Subcutaneous preadipocyte (primary cell): ENCODE measurements around the gene TFR2. TPM values are rescaled to one million over a fixed set of nuclear protein-coding genes. Genes with fewer than 3 reads are reported as not detected.

Experiments used
- small RNA-seq: library from RNA; depleted of rRNA; stranded (forward); fragments of <200 nt; gene quantifications from one replicate; pipeline ENCODE3, GENCODE V24; 2012
- total RNA-seq: library from RNA; depleted of rRNA; stranded (reverse); fragments of >200 nt; gene quantifications from 2 replicates; pipeline ENCODE4 v1.2.3, GENCODE V29; 2012

The TFR2 gene
- under 0.01 and 0.20 TPM in 2 replicates for total RNA-seq

GRCh38 chr7:100641463-100641859 lies at the start of gene TFR2:
TSS of gene TFR2 (minus strand) at chr7:100641552. CDS start at chr7:100641509, 43 bp downstream.

DNA sequence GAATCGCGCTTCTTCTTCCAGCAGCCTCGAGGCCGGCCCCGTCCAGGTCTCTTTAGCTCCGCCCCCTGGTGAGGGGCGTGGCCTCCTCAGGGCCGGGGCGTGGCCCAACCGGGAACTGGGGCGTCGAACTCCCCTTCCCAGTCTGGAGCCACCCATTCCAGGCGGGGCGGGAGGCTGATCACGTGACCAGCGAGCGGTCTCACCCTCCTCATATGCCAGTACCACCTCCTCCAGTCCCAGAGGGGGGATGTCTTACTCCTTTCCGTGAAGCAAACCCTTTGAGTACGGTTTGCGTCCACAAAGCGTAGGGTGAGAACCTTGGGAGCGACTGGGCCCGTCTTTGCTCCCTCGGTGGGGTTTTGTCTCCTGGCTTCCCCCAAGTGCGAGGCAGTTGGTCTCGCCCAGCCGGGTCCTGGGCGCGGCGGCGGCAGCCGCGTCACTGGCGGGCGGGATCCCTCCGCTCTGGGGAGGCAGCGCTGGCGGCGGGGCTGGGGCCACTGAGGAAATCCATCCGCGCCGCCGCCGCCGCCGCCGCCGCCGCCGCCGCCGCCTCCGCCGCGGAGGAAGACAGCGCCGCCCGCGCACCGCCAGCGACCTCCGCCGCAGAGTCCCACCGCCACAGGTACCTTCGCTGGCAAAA lies 32.1 kb upstream of the TFR2 start, which contains the start of gene GNB2:
TSS of gene GNB2 (plus strand) at position 439 of the 640 bp plus-strand sequence. CDS start 2,526 bp downstream, outside the sequence.

GRCh38 chr7:100655908-100656674 lies 14.7 kb upstream of the TFR2 start, which contains the start of gene ACTL6B:
TSS of gene ACTL6B (minus strand) at chr7:100656448. CDS start at chr7:100656354, 94 bp downstream.

GRCh38 chr7:100611983-100612729 lies 29.2 kb downstream of the TFR2 start, which contains the start of gene MOSPD3:
TSS of gene MOSPD3 (plus strand) at chr7:100612540. CDS start at chr7:100612792, 252 bp downstream.

DNA sequence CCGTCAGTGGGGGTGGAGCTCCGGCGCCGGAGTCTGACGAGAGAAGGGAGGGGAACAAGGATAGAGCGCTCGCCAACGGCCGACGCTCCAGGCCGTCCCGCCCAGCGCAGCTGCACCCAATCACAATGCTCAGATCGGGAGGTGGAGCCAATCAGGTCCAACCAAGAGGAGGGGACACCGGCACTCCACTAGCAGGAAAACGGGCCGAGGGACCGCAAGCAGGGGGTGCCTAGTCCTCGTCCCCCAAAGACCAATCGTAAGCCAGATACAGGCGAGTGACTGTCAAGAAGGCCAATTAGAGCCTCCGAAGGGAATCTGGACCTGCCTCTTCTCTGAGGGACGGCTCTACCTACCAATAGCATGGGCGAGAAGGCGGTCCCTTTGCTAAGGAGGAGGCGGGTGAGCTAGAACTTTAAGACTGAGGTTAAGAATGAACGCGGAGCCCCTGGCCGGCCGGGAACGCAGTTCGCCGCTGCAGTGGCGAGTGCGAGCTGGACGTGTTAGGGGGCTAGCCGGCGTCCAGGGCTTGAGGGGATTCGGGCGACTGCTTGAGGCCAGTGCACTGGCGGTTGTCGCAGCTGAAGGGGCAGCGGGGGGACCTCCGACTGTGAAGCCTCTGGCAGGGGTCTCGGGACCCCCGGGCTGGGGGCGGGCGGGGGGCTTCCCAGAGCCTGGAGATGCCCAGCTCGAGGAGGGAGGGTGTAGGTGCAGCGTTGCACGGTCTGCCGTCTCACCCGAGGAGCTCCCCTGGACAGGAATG lies 54.9 kb downstream of the TFR2 start, which contains the start of gene FBXO24:
TSS of gene FBXO24 (plus strand) at position 63 of the 760 bp plus-strand sequence. CDS start at position 361, 298 bp downstream.

DNA sequence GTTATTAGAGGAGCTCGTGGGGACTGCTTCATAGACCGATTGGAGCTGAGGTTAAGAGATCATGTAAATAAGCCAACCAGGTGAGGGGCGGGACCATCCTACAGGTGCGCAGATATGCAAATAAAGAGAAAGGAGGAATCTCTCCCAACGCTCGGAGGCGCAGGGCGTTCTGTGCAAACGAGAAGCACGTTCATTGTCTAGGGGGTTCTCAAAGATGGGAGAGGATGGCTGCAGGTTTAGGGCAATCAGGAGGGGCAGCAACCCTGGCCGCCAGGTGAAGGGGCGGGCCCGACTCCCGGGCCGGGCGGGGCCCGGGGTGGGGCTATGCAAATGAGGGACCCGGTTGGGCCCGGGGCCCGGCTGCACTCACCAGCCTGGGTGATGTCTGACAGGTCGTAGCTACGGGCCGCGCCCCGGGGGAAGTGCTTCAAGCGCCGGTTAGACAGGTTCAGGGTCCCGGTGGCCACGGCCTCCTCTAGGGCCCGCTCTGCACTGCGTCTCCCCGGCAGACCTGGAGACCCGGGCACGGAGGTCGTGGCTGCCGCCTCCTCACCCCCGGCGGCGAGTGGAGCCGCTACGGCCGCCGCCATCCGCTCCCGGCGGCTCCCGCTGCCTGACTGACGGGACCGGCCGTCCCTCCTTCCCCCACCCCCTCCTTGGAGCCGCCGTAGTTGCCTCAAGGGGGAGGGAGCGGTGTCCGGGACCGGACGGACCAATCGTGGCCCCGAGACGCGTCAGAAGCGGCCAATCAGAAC lies 55.7 kb downstream of the TFR2 start, which contains the start of gene LRCH4:
TSS of gene LRCH4 (minus strand) at position 619 of the 755 bp plus-strand sequence. CDS start at position 590, 29 bp downstream.

DNA sequence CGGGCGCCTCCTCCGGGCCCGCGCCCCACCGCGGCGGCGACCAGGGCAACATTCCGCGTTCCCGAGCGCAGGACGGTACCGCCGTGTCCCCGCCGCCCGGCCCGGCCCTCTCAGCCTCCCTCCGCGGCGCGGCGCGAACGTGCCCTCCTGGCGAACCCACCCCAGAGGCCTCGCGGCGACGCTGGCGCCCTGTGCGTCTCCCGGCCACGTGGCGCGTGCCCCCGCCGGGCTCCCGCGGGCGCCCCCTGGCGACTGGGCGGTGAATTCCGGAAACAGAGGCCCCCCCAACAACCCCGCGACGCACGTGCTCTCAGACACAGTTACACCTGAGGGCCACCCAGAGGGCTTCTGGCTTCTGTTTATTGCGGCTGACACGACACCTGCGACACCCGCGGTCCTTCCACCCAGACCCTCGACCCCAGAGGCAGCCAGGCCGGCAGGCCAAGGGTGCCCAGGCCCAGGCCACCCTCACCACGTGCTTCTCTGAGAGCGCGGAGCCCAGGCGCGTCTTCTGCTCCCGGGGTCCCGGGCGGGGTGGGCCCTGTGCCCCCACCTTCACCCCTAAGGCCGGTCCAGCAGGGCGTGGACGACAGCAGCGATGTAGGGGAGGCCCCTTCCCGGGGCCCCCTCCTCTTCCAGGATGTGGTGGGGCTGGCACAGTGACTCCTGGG lies 67.5 kb downstream of the TFR2 start, which contains the start of gene SAP25:
TSS of gene SAP25 (minus strand) at position 210 of the 671 bp plus-strand sequence. CDS start at position 52, 158 bp downstream.

Small RNA genes lying within 50 kb of the gene (small RNA-seq; reads per million reads assigned to genes)
- gene SAP25, result not detected

Other genes with a start within 250 kb of the TFR2 start
- 0.59 and 1.5 TPM in 2 replicates for gene ZCWPW1, start 212.8 kb downstream of the TFR2 start, total RNA-seq
- 36.4 and 56.1 TPM in 2 replicates for gene MEPCE, start 211.7 kb downstream of the TFR2 start, total RNA-seq
- gene PPP1R35, start 205.1 kb downstream of the TFR2 start, total RNA-seq, result 10.7 and 19.2 TPM in 2 replicates
- 0.37 and 0.78 TPM in 2 replicates for gene SPACDR, start 177.3 kb downstream of the TFR2 start, total RNA-seq
- gene TSC22D4, start 162.3 kb downstream of the TFR2 start, total RNA-seq, result 27.9 and 45.0 TPM in 2 replicates
- gene NYAP1, start 157.6 kb downstream of the TFR2 start, total RNA-seq, result 1.5 and 2.0 TPM in 2 replicates
- gene AGFG2, start 102.3 kb downstream of the TFR2 start, total RNA-seq, result 8.8 and 19.4 TPM in 2 replicates
- gene SAP25, start 67.7 kb downstream of the TFR2 start, total RNA-seq, result 0.20 TPM in 1 of 2 replicates, not detected in the other
- gene LRCH4, start 55.4 kb downstream of the TFR2 start, total RNA-seq, result 8.5 and 11.9 TPM in 2 replicates
- gene FBXO24, start 55.2 kb downstream of the TFR2 start, total RNA-seq, result 0.37 and 0.59 TPM in 2 replicates
- 145 and 178 TPM in 2 replicates for gene PCOLCE, start 39.2 kb downstream of the TFR2 start, total RNA-seq
- gene MOSPD3, start 29.0 kb downstream of the TFR2 start, total RNA-seq, result 6.3 and 7.0 TPM in 2 replicates
- not detected in 2 replicates for gene ACTL6B, start 14.9 kb upstream of the TFR2 start, total RNA-seq
- 82.3 and 108 TPM in 2 replicates for gene GNB2, start 32.2 kb upstream of the TFR2 start, total RNA-seq
- 16.2 and 22.9 TPM in 2 replicates for gene GIGYF1, start 52.7 kb upstream of the TFR2 start, total RNA-seq
- gene POP7, start 64.6 kb upstream of the TFR2 start, total RNA-seq, result 52.2 and 52.8 TPM in 2 replicates
- gene EPO, start 78.9 kb upstream of the TFR2 start, total RNA-seq, result not detected in 2 replicates
- not detected in 2 replicates for gene ZAN, start 92.0 kb upstream of the TFR2 start, total RNA-seq
- 20.1 and 28.7 TPM in 2 replicates for gene EPHB4, start 186.0 kb upstream of the TFR2 start, total RNA-seq
- gene SLC12A9, start 211.2 kb upstream of the TFR2 start, total RNA-seq, result 15.1 and 16.8 TPM in 2 replicates
- 78.6 and 82.7 TPM in 2 replicates for gene TRIP6, start 225.8 kb upstream of the TFR2 start, total RNA-seq
- 36.0 and 66.9 TPM in 2 replicates for gene SRRT, start 233.6 kb upstream of the TFR2 start, total RNA-seq
- 7.7 and 9.2 TPM in 2 replicates for gene UFSP1, start 248.2 kb upstream of the TFR2 start, total RNA-seq